ENCODE results near the gene FGFR2.

The FGFR2 gene

GRCh38 chr10:121609426-121610380 is 11.5 kb upstream of the FGFR2 start:
- Mint-ChIP-seq H3K9me3 (no peaks in the 10 kb centered on the region), H3K4me1 (peaks cover 26% of the 10 kb centered on the region), H3K27me3 (ENCODE audit: low read depth, poor library complexity) (peaks cover 26% of the 10 kb centered on the region), H3K27ac (no peak overlapping the region), H3K36me3 (ENCODE audit: low read depth) (no peaks in the 10 kb centered on the region), H3K4me3 (peak overlapping the region; percentile 55)
- TF ChIP-seq, protein P1, sequence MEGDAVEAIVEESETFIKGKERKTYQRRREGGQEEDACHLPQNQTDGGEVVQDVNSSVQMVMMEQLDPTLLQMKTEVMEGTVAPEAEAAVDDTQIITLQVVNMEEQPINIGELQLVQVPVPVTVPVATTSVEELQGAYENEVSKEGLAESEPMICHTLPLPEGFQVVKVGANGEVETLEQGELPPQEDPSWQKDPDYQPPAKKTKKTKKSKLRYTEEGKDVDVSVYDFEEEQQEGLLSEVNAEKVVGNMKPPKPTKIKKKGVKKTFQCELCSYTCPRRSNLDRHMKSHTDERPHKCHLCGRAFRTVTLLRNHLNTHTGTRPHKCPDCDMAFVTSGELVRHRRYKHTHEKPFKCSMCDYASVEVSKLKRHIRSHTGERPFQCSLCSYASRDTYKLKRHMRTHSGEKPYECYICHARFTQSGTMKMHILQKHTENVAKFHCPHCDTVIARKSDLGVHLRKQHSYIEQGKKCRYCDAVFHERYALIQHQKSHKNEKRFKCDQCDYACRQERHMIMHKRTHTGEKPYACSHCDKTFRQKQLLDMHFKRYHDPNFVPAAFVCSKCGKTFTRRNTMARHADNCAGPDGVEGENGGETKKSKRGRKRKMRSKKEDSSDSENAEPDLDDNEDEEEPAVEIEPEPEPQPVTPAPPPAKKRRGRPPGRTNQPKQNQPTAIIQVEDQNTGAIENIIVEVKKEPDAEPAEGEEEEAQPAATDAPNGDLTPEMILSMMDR (IDR thresholded peaks at IDR 0.05): no peak
- DNase-seq: no peak

DNA sequence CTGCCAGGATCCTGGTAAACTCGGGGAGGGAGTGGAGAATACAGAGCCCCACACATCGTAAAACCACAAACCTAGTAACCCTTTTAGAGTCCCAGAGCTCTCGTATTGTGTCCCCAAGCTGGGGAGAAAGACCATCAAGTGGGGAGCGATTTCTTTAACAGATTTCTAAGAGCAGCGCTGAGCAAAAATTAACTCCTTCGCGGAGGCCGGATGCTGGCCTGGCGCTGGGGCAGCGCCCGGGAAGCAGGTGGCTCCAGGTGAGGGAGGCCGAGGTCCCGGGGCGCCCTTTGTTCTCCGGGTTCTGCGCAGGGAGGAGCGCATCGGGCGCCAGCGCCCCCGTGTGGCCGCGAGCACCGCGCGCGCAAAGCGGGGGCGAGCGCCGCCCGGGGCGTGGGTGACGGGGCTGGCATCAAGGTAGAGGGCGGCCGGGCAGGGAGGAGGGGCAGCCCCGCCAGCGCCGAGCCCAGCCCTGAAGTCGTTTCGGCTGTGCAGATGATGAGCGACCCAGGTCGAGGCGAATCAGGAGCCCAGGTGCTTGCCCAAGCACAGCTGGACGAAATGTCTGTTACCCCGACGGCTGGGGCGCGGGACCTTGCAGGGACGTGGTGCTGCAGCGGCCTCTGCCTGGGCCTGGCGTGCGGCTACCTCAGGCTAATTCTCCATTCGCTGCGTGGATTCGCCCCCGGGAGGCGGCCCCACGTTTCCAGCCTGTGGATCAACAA is 10.4 kb upstream of the FGFR2 start:
- Mint-ChIP-seq H3K27me3 (ENCODE audit: low read depth, poor library complexity) (peaks cover 31% of the 10 kb centered on the region), H3K27ac (no peak overlapping the region), H3K9me3 (no peaks in the 10 kb centered on the region), H3K4me1 (peaks cover 23% of the 10 kb centered on the region), H3K4me3 (peak overlapping the region; percentile 62), H3K36me3 (ENCODE audit: low read depth) (no peaks in the 10 kb centered on the region)
- TF ChIP-seq, protein P1 (IDR thresholded peaks at IDR 0.05): peak; percentile 89
- DNase-seq: peak; percentile 72

GRCh38 chr10:121607310-121608055 is 9.2 kb upstream of the FGFR2 start:
- peaks cover 31% of the 10 kb centered on the region for H3K27me3 Mint-ChIP-seq (ENCODE audit: low read depth, poor library complexity)
- peak overlapping the region; percentile 62 for H3K4me3 Mint-ChIP-seq
- no peaks in the 10 kb centered on the region for H3K9me3 Mint-ChIP-seq
- no peaks in the 10 kb centered on the region for H3K36me3 Mint-ChIP-seq (ENCODE audit: low read depth)
- DNase-seq: no peak
- TF ChIP-seq, protein P1 (IDR thresholded peaks at IDR 0.05): no peak
- H3K4me1 Mint-ChIP-seq: peaks cover 23% of the 10 kb centered on the region
- H3K27ac Mint-ChIP-seq: no peak overlapping the region

GRCh38 chr10:121605708-121606107 is 7.5 kb upstream of the FGFR2 start:
- Mint-ChIP-seq H3K36me3 (ENCODE audit: low read depth) (no peaks in the 10 kb centered on the region), H3K9me3 (no peaks in the 10 kb centered on the region), H3K27ac (no peak overlapping the region), H3K27me3 (ENCODE audit: low read depth, poor library complexity) (peaks cover 36% of the 10 kb centered on the region), H3K4me3 (no peak overlapping the region), H3K4me1 (peaks cover 21% of the 10 kb centered on the region)
- TF ChIP-seq, protein P1 (IDR thresholded peaks at IDR 0.05): no peak
- DNase-seq: no peak

- Mint-ChIP-seq H3K4me3 (no peak overlapping the region), H3K27ac (no peak overlapping the region), H3K9me3 (no peaks in the 10 kb centered on the region), H3K36me3 (ENCODE audit: low read depth) (no peaks in the 10 kb centered on the region), H3K4me1 (peaks cover 35% of the 10 kb centered on the region), H3K27me3 (ENCODE audit: low read depth, poor library complexity) (peaks cover 33% of the 10 kb centered on the region)
- no peak for DNase-seq
- TF ChIP-seq, protein P1 (IDR thresholded peaks at IDR 0.05): no peak
Measured at GRCh38 chr10:121601458-121601857, 3.2 kb upstream of the FGFR2 start.

Measured in nephron progenitor cell (in vitro differentiated cells).